Panc1 (cell line): ENCODE data around the gene IFT27. TPM values are rescaled to one million over a fixed set of nuclear protein-coding genes. Genes with fewer than 3 reads are reported as not detected.

Experiments
- ATAC-seq: fragments of 200-7000 bp; cut with Tn5 transposase; 2 replicates; pipeline ENCODE4 v1.9.1; 2020; ENCODE audit warnings: mild to moderate bottlenecking, moderate library complexity
- BruUV-seq: library from RNA; stranded (reverse); fragments of 400-500 nt; replicated peaks from 2 replicates; lab custom pipeline; 2021; lab: Mats Ljungman, UMichigan
- CTCF ChIA-PET: fragments of 300-600 bp; sonication (Branson Sonifier 250); formaldehyde crosslinking; loops from one replicate; lab custom pipeline; 2022; ENCODE audit warnings: antibody characterized with exemption; lab: Charles Lee
- POLR2A ChIA-PET: fragments of 300-600 bp; sonication (Branson Sonifier 250); formaldehyde crosslinking; loops from one replicate; lab custom pipeline; 2022; ENCODE audit warnings: antibody characterized with exemption; lab: Charles Lee
- DNase-seq: peaks from one replicate; pipeline ENCODE4 v3.0.0-alpha.2; 2010; ENCODE audit warnings: low read depth, low spot score
- H3K27ac ChIP-seq: 2 replicates; pipeline ENCODE4 v1.5.1; 2011; ENCODE audit warnings: mild to moderate bottlenecking, low read length, inconsistent platforms
- H3K27me3 ChIP-seq: fragments of 200-500 bp; sonication (Bioruptor generic); 2 replicates; pipeline ENCODE4 v1.6.0; 2014; ENCODE audit warnings: low read length, inconsistent platforms; ENCODE audit not compliant: control insufficient read depth, insufficient read depth
- H3K36me3 ChIP-seq: fragments of 200-500 bp; sonication (Bioruptor generic); 2 replicates; pipeline ENCODE4 v1.5.1; 2014; ENCODE audit warnings: inconsistent platforms, mild to moderate bottlenecking, low read length, moderate library complexity; ENCODE audit not compliant: control insufficient read depth, insufficient read depth
- H3K4me1 ChIP-seq: 2 replicates; pipeline ENCODE4 v1.5.1; 2011; ENCODE audit warnings: inconsistent platforms, mild to moderate bottlenecking, low read length, moderate library complexity; ENCODE audit not compliant: control insufficient read depth, insufficient read depth
- H3K4me3 ChIP-seq, 2 experiments: 2 replicates each; pipeline ENCODE4 v1.5.1; 2011 to 2012; ENCODE audit warnings: low read depth in 2 of 2, low read length in 2 of 2, mild to moderate bottlenecking in 2 of 2, inconsistent platforms in 1 of 2, moderate library complexity in 1 of 2
- H3K9me3 ChIP-seq: fragments of 200-500 bp; sonication (Bioruptor generic); 2 replicates; pipeline ENCODE4 v1.5.1; 2014; ENCODE audit warnings: low read depth, mild to moderate bottlenecking, inconsistent platforms, low read length, moderate library complexity; ENCODE audit not compliant: control insufficient read depth, insufficient read depth
- POLR2AphosphoS5 ChIP-seq: IDR thresholded peaks from 2 replicates; pipeline ENCODE4 v1.6.1; 2012; ENCODE audit warnings: mild to moderate bottlenecking, low read depth, low read length, moderate library complexity
- SIN3A ChIP-seq: IDR thresholded peaks from 2 replicates; pipeline ENCODE4 v1.6.1; 2012; ENCODE audit warnings: low read depth, mild to moderate bottlenecking, low read length, moderate library complexity, borderline replicate concordance; ENCODE audit not compliant: insufficient read depth
- TCF7L2 ChIP-seq: IDR thresholded peaks from 2 replicates; pipeline ENCODE4 v1.6.1; 2011; ENCODE audit warnings: mild to moderate bottlenecking, low read depth, low read length, inconsistent platforms
- in situ Hi-C: cut with HindIII; loops from 2 replicates; pipeline ENCODE4 v1.10.0; 2016; ENCODE audit warnings: low sequenced_read_pairs, low pct_unique_long_range_greater_than_20kb
- intact Hi-C: fragments of 100-400 bp; cut with micrococcal nuclease; formaldehyde crosslinking; loops from one replicate; pipeline ENCODE4 v1.10.0; 2022; ENCODE audit not compliant: unreplicated experiment
- total RNA-seq: library from RNA; stranded (reverse); gene quantifications from one replicate; pipeline ENCODE4 v1.2.1, GENCODE V29; 2021; ENCODE audit not compliant: unreplicated experiment
- TF ChIP-seq, protein P1 (sequence below), 2 experiments: IDR thresholded peaks; 2 replicates each; pipeline ENCODE4 v1.6.1; 2011 to 2012; ENCODE audit warnings: low read depth in 2 of 2, control low read depth in 1 of 2, low read length in 1 of 2, mild to moderate bottlenecking in 1 of 2, moderate library complexity in 1 of 2; ENCODE audit not compliant: insufficient read depth in 1 of 2
- TF ChIP-seq, protein P2 (sequence below): fragments of 450-650 bp; IDR thresholded peaks from 2 replicates; pipeline ENCODE4 v1.5.1; 2017; ENCODE audit warnings: mild to moderate bottlenecking

IFT27 gene
- total RNA-seq, 1 experiment from 2014 or later = 44.4 TPM

DNA sequence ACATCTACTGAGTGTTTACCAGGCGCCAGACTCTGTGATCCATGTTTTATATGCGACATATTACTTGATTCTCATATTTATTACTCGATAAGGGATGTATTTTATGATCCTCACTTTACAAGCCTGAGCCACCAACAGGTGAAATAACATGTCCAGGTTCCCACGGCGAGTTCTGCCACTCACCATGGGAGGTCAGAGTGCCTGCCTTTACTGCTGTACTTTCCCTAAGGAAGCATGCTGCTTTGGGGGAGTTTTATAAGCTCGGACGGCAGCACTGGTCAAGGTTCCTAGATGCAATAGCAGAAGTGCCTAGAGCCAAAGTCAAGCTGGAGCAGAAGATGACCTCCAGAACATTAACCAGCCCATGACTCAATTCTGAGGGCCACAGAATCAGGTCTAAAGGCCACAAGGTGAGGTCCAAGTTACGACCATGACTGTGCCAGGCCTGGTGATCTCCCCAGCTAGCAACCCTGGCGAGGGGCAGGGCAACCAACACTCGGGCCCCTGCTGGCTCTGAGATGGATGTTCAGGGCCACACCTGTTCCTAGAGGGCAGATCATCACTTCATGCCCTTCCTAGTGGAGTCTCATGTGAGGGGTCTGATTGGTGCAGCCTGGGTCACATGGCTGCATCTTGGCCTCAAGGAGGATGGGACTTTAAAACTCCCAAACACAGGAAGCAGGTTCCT lies 14.2 kb downstream of the IFT27 start:
- no peaks in the 10 kb centered on the region for H3K36me3 ChIP-seq
- no peak for TF ChIP-seq TCF7L2
- no peaks in the 10 kb centered on the region for H3K9me3 ChIP-seq
- BruUV-seq = no TSS peak
- H3K4me1 ChIP-seq = no peaks in the 10 kb centered on the region
- H3K4me3 ChIP-seq = no peak overlapping the region
- intact Hi-C loops (no loop called here), in situ Hi-C loops (no loop called here)
- no peak overlapping the region for H3K27ac ChIP-seq
- POLR2A ChIA-PET = no interaction called here
- CTCF ChIA-PET = no interaction called here
- no peak for ATAC-seq
- DNase-seq = no peak
- no peaks in the 10 kb centered on the region for H3K27me3 ChIP-seq

DNA sequence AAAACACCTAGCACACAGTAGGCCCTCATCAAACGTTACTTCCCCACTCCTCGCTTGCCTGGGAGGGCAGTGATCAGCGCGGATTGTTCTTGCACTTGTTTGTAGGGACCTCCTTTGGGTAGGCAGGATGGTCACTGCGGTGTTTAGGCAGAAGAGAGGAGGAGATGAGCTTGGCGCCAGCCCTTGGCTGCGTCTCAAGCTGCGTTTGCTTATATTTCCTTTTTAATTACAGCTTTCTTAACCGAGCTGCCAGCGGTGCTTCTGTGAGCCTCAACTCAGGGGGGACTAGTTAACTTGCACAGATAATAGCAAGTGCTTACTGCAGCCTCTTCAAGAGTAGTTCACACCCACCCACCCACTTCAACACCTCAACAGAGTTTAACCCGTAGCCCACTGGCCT lies 15.1 kb downstream of the IFT27 start:
- no peaks in the 10 kb centered on the region for H3K4me1 ChIP-seq
- BruUV-seq = no TSS peak
- CTCF ChIA-PET = no interaction called here
- DNase-seq (no peak), ATAC-seq (no peak)
- no peak overlapping the region for H3K4me3 ChIP-seq
- TF ChIP-seq, protein P1, sequence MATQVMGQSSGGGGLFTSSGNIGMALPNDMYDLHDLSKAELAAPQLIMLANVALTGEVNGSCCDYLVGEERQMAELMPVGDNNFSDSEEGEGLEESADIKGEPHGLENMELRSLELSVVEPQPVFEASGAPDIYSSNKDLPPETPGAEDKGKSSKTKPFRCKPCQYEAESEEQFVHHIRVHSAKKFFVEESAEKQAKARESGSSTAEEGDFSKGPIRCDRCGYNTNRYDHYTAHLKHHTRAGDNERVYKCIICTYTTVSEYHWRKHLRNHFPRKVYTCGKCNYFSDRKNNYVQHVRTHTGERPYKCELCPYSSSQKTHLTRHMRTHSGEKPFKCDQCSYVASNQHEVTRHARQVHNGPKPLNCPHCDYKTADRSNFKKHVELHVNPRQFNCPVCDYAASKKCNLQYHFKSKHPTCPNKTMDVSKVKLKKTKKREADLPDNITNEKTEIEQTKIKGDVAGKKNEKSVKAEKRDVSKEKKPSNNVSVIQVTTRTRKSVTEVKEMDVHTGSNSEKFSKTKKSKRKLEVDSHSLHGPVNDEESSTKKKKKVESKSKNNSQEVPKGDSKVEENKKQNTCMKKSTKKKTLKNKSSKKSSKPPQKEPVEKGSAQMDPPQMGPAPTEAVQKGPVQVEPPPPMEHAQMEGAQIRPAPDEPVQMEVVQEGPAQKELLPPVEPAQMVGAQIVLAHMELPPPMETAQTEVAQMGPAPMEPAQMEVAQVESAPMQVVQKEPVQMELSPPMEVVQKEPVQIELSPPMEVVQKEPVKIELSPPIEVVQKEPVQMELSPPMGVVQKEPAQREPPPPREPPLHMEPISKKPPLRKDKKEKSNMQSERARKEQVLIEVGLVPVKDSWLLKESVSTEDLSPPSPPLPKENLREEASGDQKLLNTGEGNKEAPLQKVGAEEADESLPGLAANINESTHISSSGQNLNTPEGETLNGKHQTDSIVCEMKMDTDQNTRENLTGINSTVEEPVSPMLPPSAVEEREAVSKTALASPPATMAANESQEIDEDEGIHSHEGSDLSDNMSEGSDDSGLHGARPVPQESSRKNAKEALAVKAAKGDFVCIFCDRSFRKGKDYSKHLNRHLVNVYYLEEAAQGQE (IDR thresholded peaks at IDR 0.05; ENCODE audit: insufficient read depth in 1 of 2, low read depth in 2 of 2, low read length in 1 of 2) = no peak
- TF ChIP-seq TCF7L2 (no peak), SIN3A (no peak), POLR2AphosphoS5 (no peak)
- TF ChIP-seq, protein P2, sequence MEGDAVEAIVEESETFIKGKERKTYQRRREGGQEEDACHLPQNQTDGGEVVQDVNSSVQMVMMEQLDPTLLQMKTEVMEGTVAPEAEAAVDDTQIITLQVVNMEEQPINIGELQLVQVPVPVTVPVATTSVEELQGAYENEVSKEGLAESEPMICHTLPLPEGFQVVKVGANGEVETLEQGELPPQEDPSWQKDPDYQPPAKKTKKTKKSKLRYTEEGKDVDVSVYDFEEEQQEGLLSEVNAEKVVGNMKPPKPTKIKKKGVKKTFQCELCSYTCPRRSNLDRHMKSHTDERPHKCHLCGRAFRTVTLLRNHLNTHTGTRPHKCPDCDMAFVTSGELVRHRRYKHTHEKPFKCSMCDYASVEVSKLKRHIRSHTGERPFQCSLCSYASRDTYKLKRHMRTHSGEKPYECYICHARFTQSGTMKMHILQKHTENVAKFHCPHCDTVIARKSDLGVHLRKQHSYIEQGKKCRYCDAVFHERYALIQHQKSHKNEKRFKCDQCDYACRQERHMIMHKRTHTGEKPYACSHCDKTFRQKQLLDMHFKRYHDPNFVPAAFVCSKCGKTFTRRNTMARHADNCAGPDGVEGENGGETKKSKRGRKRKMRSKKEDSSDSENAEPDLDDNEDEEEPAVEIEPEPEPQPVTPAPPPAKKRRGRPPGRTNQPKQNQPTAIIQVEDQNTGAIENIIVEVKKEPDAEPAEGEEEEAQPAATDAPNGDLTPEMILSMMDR = no peak
- H3K9me3 ChIP-seq = no peaks in the 10 kb centered on the region
- POLR2A ChIA-PET = no interaction called here
- no peak overlapping the region for H3K27ac ChIP-seq
- H3K27me3 ChIP-seq = no peaks in the 10 kb centered on the region
- intact Hi-C loops (no loop called here), in situ Hi-C loops (no loop called here)
- H3K36me3 ChIP-seq = no peaks in the 10 kb centered on the region

DNA sequence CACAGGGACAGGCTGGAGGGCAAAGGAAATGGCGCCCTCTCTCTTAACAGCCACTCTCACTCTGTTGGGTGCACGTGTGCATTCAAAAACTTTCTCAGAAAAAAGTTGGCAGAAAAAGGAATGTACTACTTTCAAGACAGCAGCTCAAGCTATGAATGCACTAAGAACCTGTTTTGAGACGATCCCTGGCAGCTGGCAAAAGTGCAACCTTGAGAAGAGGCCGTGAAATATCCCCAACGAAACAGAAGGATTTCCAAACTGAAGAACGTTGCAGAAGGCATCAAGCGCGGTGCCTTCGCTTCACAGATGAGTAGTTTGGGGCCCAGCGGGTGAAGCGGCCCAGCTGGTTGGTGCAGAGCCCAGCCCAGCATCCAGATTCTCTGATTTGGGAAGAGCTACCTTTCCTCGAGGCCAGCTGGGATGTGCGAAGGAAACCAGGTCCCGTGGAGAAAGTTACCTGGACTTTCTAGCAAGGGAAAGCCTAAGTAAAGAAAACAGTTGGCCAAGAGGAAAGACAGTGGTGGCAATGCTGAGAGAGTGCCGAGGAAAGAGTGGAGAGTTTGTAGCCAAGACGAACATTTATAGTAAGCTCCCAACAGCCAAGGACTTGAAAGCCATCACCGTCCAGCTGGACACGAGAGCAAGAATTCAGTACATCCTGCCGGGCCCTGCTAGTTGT lies 16.3 kb downstream of the IFT27 start:
- DNase-seq (no peak), ATAC-seq (no peak)
- no peak for TF ChIP-seq SIN3A
- TF ChIP-seq, protein P2 = no peak
- TF ChIP-seq, protein P1 (IDR thresholded peaks at IDR 0.05; ENCODE audit: insufficient read depth in 1 of 2, low read depth in 2 of 2, low read length in 1 of 2) = no peak
- no peak for TF ChIP-seq TCF7L2
- no peak for TF ChIP-seq POLR2AphosphoS5
- no TSS peak for BruUV-seq
- no peak overlapping the region for H3K27ac ChIP-seq
- no peaks in the 10 kb centered on the region for H3K27me3 ChIP-seq
- H3K4me3 ChIP-seq = no peak overlapping the region
- H3K9me3 ChIP-seq = no peaks in the 10 kb centered on the region
- in situ Hi-C loops (no loop called here), intact Hi-C loops (no loop called here)
- CTCF ChIA-PET = no interaction called here
- POLR2A ChIA-PET = no interaction called here
- no peaks in the 10 kb centered on the region for H3K36me3 ChIP-seq
- no peaks in the 10 kb centered on the region for H3K4me1 ChIP-seq
